HT-29 (cell line): ENCODE data around the gene SPATA24. TPM values are rescaled to one million over a fixed set of nuclear protein-coding genes. Genes with fewer than 3 reads are reported as not detected.
"Not testable (repeated sequence)": the region's sequence is repeated elsewhere in the genome, so short reads cannot be mapped to it uniquely, and the experiment has no call there.

Experiments used
- DNase-seq: peaks from one replicate; pipeline ENCODE4 v3.0.0-alpha.2; 2015; ENCODE audit warnings: low spot score
- small RNA-seq: library from RNA; depleted of rRNA; stranded (forward); fragments of <200 nt; gene quantifications from one replicate; pipeline ENCODE3, GENCODE V24; 2014
- total RNA-seq: library from RNA; depleted of rRNA; stranded (reverse); fragments of >200 nt; shearing (Covaris generic); gene quantifications from 2 replicates; pipeline ENCODE4 v1.2.3, GENCODE V29; 2014; rRNA removed

SPATA24 gene
- total RNA-seq, 1 experiment from 2014 or later = 3.8 TPM

- DNase-seq = no peak
Measured at GRCh38 chr5:139354186-139354585, 49.7 kb downstream of the SPATA24 start.

DNA sequence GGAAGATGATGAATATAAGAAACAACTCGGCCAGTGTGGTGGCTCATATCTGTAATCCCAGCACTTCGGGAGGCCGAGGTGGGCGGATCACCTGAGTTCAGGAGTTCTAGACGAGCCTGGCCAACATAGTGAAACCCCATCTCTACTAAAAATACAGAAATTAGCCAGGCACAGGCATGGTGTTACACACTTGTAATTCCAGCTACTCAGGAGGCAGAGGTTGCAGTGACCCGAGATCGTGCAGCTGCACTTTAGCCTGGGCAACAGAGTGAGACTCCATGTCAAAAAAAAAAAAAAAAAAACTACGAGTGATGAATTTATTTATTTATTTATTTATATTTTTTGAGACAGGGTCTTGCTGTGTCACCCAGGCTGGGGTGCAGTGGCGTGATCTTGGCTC is 56.0 kb downstream of the SPATA24 start:
- DNase-seq = not testable (repeated sequence)

Small RNA genes lying within 50 kb of the gene (small RNA-seq; reads per million reads assigned to genes)
- 5.2 reads per million, percentile 83 among the genes with 10 or more reads in this experiment for gene RNU5B-4P

Other genes with a start within 250 kb of the SPATA24 start
- gene SIL1, start 205.7 kb downstream of the SPATA24 start, total RNA-seq = 23.1 and 32.1 TPM in 2 replicates
- gene MATR3, start 110.3 kb downstream of the SPATA24 start, total RNA-seq = 179 and 199 TPM in 2 replicates
- 28.5 and 29.4 TPM in 2 replicates for gene PAIP2, start 62.2 kb downstream of the SPATA24 start, total RNA-seq
- gene SLC23A1, start 20.8 kb downstream of the SPATA24 start, total RNA-seq = 0.39 and 0.74 TPM in 2 replicates
- gene MZB1, start 14.2 kb downstream of the SPATA24 start, total RNA-seq = 0.25 TPM in 1 of 2 replicates, not detected in the other
- 1.5 and 2.0 TPM in 2 replicates for gene PROB1, start 9.0 kb downstream of the SPATA24 start, total RNA-seq
- gene DNAJC18, start 35.4 kb upstream of the SPATA24 start, total RNA-seq = 0.44 and 0.81 TPM in 2 replicates
- not detected in 2 replicates for gene ECSCR, start 58.7 kb upstream of the SPATA24 start, total RNA-seq
- gene SMIM33, start 66.9 kb upstream of the SPATA24 start, total RNA-seq = 0.05 TPM in 1 of 2 replicates, not detected in the other
- gene STING1, start 78.7 kb upstream of the SPATA24 start, total RNA-seq = 19.1 and 26.1 TPM in 2 replicates
- 83.5 and 91.9 TPM in 2 replicates for gene UBE2D2, start 157.2 kb upstream of the SPATA24 start, total RNA-seq
- gene CXXC5, start 244.3 kb upstream of the SPATA24 start, total RNA-seq = 211 and 220 TPM in 2 replicates